Right atrium auricular region (tissue), 2 donors: ENCODE measurements around the gene UBAC1. TPM values are rescaled to one million over a fixed set of nuclear protein-coding genes. Genes with fewer than 3 reads are reported as not detected.

Experiments used
- DNase-seq: peaks from one replicate; pipeline ENCODE4 v3.0.0-alpha.2; 2019; ENCODE audit warnings: low spot score
- H3K27ac ChIP-seq, 2 donors: fragments of 200-600 bp; sonication (generic); 1 replicate in 1 of 2; 2 replicates in 1 of 2; pipeline ENCODE4 v1.5.1; 2016 to 2019
- H3K27me3 ChIP-seq, 2 donors: fragments of 200-600 bp; sonication (generic); one replicate each; pipeline versions ENCODE4 v1.5.1 to v1.6.0; 2017 to 2019
- H3K36me3 ChIP-seq: fragments of 200-600 bp; sonication (generic); one replicate; pipeline ENCODE4 v1.5.1; 2016
- H3K4me1 ChIP-seq, 2 donors: fragments of 200-600 bp; sonication (generic); one replicate each; pipeline versions ENCODE4 v1.5.1 to v1.6.0; 2017 to 2019
- H3K4me3 ChIP-seq, 2 donors: fragments of 200-600 bp; sonication (generic); 1 replicate in 1 of 2; 2 replicates in 1 of 2; pipeline ENCODE4 v1.5.1; 2017 to 2019; ENCODE audit warnings: mild to moderate bottlenecking in 1 of 2, moderate library complexity in 1 of 2
- H3K9me3 ChIP-seq, 2 donors: fragments of 200-600 bp; sonication (generic); one replicate each; pipeline ENCODE4 v1.5.1; 2019
- CTCF ChIP-seq, 2 donors: fragments of 200-600 bp; sonication (generic); IDR thresholded peaks; one replicate each; pipeline ENCODE4 v1.5.1; 2019; ENCODE audit warnings: antibody characterized with exemption in 2 of 2
- total RNA-seq, 2 donors: library from RNA; depleted of rRNA; stranded (reverse); fragments of >200 nt; gene quantifications; one replicate each; pipeline ENCODE4 v1.1.0, GENCODE V29; 2016

The UBAC1 gene
- total RNA-seq, 2 donors from 2014 or later, result 58.6 to 76.9 TPM

GRCh38 chr9:135927195-135928013 is 33.8 kb downstream of the UBAC1 start:
- TF ChIP-seq CTCF (IDR thresholded peaks at IDR 0.05), result no peak

GRCh38 chr9:135926402-135927194 is 34.6 kb downstream of the UBAC1 start:
- Histone ChIP-seq H3K27ac (no peak overlapping the region), H3K27me3 (no peaks in the 10 kb centered on the region), H3K4me3 (no peak overlapping the region), H3K4me1 (peaks cover 0 to 7% of the 10 kb centered on the region in 2 donors), H3K9me3 (no peaks in the 10 kb centered on the region), H3K36me3 (peaks cover 20% of the 10 kb centered on the region)
- no peak for TF ChIP-seq CTCF (IDR thresholded peaks at IDR 0.05)
- DNase-seq, result no peak

More at GRCh38 chr9:135927195-135928013, 33.8 kb downstream of the UBAC1 start:
- Histone ChIP-seq H3K36me3 (peaks cover 25% of the 10 kb centered on the region), H3K27me3 (no peaks in the 10 kb centered on the region), H3K4me1 (peaks cover 0 to 7% of the 10 kb centered on the region in 2 donors), H3K9me3 (no peaks in the 10 kb centered on the region), H3K4me3 (no peak overlapping the region), H3K27ac (no peak overlapping the region)
- DNase-seq, result no peak

GRCh38 chr9:135925496-135926133 is 35.6 kb downstream of the UBAC1 start:
- peaks cover 10% of the 10 kb centered on the region for H3K36me3 ChIP-seq
- TF ChIP-seq CTCF (IDR thresholded peaks at IDR 0.05), result no peak
- H3K27ac ChIP-seq, result no peak overlapping the region

GRCh38 chr9:135924628-135925338 is 36.4 kb downstream of the UBAC1 start:
- peaks cover 6% of the 10 kb centered on the region for H3K36me3 ChIP-seq
- H3K27ac ChIP-seq, result no peak overlapping the region
- no peak for TF ChIP-seq CTCF (IDR thresholded peaks at IDR 0.05)
- no peak for DNase-seq
- H3K27me3 ChIP-seq, result no peaks in the 10 kb centered on the region
- H3K4me3 ChIP-seq, result no peak overlapping the region
- H3K4me1 ChIP-seq, result peaks cover 0 to 7% of the 10 kb centered on the region in 2 donors
- no peaks in the 10 kb centered on the region for H3K9me3 ChIP-seq

More at GRCh38 chr9:135925496-135926133, 35.6 kb downstream of the UBAC1 start:
- Histone ChIP-seq H3K4me1 (peaks cover 0 to 7% of the 10 kb centered on the region in 2 donors), H3K9me3 (no peaks in the 10 kb centered on the region), H3K27me3 (no peaks in the 10 kb centered on the region), H3K4me3 (no peak overlapping the region)
- no peak for DNase-seq

- no peak overlapping the region for H3K27ac ChIP-seq
- H3K9me3 ChIP-seq, result no peaks in the 10 kb centered on the region
- TF ChIP-seq CTCF (IDR thresholded peaks at IDR 0.05), result no peak
- H3K4me1 ChIP-seq, result peaks cover 0 to 7% of the 10 kb centered on the region in 2 donors
- no peak overlapping the region for H3K4me3 ChIP-seq
- peaks cover 6% of the 10 kb centered on the region for H3K36me3 ChIP-seq
- DNase-seq, result no peak
- no peaks in the 10 kb centered on the region for H3K27me3 ChIP-seq
Observed at GRCh38 chr9:135923508-135923907, 37.7 kb downstream of the UBAC1 start.
